B cell (primary cell): Measurements from ENCODE around the gene NPSR1. TPM values are rescaled to one million over a fixed set of nuclear protein-coding genes. Genes with fewer than 3 reads are reported as not detected.

Source experiments
- ATAC-seq: fragments of 200-7000 bp; cut with Tn5 transposase; one replicate; pipeline ENCODE4 v1.10.0; 2021; ENCODE audit warnings: low read depth, mild to moderate bottlenecking, moderate number of reproducible peaks, moderate library complexity
- CTCF ChIA-PET: fragments of 350-600 bp; sonication (Branson Sonifier 250); formaldehyde crosslinking; loops from one replicate; lab custom pipeline; 2021; ENCODE audit warnings: antibody characterized with exemption, inconsistent platforms; lab: Charles Lee
- POLR2A ChIA-PET: fragments of 350-600 bp; sonication (Branson Sonifier 250); formaldehyde crosslinking; loops from one replicate; lab custom pipeline; 2021; ENCODE audit warnings: antibody characterized with exemption; lab: Charles Lee
- DNase-seq: peaks from one replicate; pipeline ENCODE4 v3.0.0; 2013
- H2AFZ ChIP-seq: 2 replicates; pipeline ENCODE4 v1.6.1; 2012; ENCODE audit warnings: mild to moderate bottlenecking, low read depth, low read length; ENCODE audit not compliant: insufficient read depth, poor library complexity, severe bottlenecking
- H3K27ac ChIP-seq, 2 donors: 1 replicate in 1 of 2; 2 replicates in 1 of 2; pipeline ENCODE4 v1.5.1; 2012 to 2013; ENCODE audit warnings: low read length in 2 of 2, mild to moderate bottlenecking in 2 of 2, moderate library complexity in 1 of 2
- H3K27me3 ChIP-seq, 4 experiments: fragments of 200-600 bp in 1 of 4; sonication (generic) in 1 of 4; replicated peaks in 1 of 4; 1 replicate in 2 of 4; 2 replicates in 2 of 4; pipeline versions ENCODE4 v1.6.1 to v1.7.0; 2013 to 2016; ENCODE audit warnings: low read length in 3 of 4, mild to moderate bottlenecking in 2 of 4, mixed read lengths in 1 of 4, moderate library complexity in 1 of 4; ENCODE audit not compliant: insufficient read depth in 4 of 4, control insufficient read depth in 3 of 4; ENCODE audit errors: control extremely low read depth in 1 of 4
- H3K36me3 ChIP-seq, 2 experiments: replicated peaks in 1 of 2; 1 replicate in 1 of 2; 2 replicates in 1 of 2; pipeline versions ENCODE4 v1.6.1 to v1.7.1; 2013; ENCODE audit warnings: low read length in 1 of 2; ENCODE audit not compliant: insufficient read depth in 2 of 2, control insufficient read depth in 1 of 2; ENCODE audit errors: control extremely low read depth in 1 of 2, extremely low read depth in 1 of 2
- H3K4me1 ChIP-seq, 2 donors: fragments of 200-600 bp in 1 of 2; sonication (generic) in 1 of 2; 1 replicate in 1 of 2; 2 replicates in 1 of 2; pipeline versions ENCODE4 v1.5.1 to v1.6.1; 2013 to 2017; ENCODE audit warnings: low read length in 2 of 2; ENCODE audit not compliant: control insufficient read depth in 2 of 2, insufficient read depth in 2 of 2
- H3K4me2 ChIP-seq: replicated peaks from 2 replicates; pipeline ENCODE3; 2012; ENCODE audit warnings: mild to moderate bottlenecking, low read depth, low read length; ENCODE audit not compliant: poor library complexity, severe bottlenecking
- H3K4me3 ChIP-seq, 5 experiments: fragments of 200-600 bp in 1 of 5; sonication (generic) in 1 of 5; 1 replicate in 3 of 5; 2 replicates in 2 of 5; pipeline versions ENCODE4 v1.5.1 to v1.7.0; 2011 to 2016; ENCODE audit warnings: low read length in 4 of 5, mild to moderate bottlenecking in 4 of 5, low read depth in 2 of 5, control low read depth in 1 of 5, moderate library complexity in 1 of 5; ENCODE audit not compliant: insufficient read depth in 1 of 5; ENCODE audit errors: control extremely low read depth in 1 of 5, extremely low read depth in 1 of 5
- H3K79me2 ChIP-seq: fragments of 200-600 bp; sonication (generic); one replicate; pipeline ENCODE4 v1.6.0; 2016; ENCODE audit warnings: low read length; ENCODE audit not compliant: control insufficient read depth, insufficient read depth
- H3K9ac ChIP-seq: fragments of 200-600 bp; sonication (generic); 2 replicates; pipeline ENCODE4 v1.6.1; 2017; ENCODE audit warnings: mild to moderate bottlenecking, low read length, moderate library complexity
- H3K9me3 ChIP-seq, 3 donors: one replicate each; pipeline versions ENCODE4 v1.6.1 to v1.7.1; 2013; ENCODE audit warnings: low read length in 2 of 3; ENCODE audit not compliant: control insufficient read depth in 2 of 3, insufficient read depth in 1 of 3; ENCODE audit errors: control extremely low read depth in 1 of 3
- H4K20me1 ChIP-seq: 2 replicates; pipeline ENCODE4 v1.6.0; 2012; ENCODE audit warnings: mild to moderate bottlenecking, low read length; ENCODE audit not compliant: insufficient read depth, control insufficient read depth, poor library complexity, severe bottlenecking
- H3K27ac Mint-ChIP-seq: one replicate; pipeline ENCODE4 v1.8.0; 2021; ENCODE audit warnings: mixed read lengths
- H3K27me3 Mint-ChIP-seq: one replicate; pipeline ENCODE4 v1.8.0; 2021; ENCODE audit warnings: mixed read lengths
- H3K4me1 Mint-ChIP-seq: one replicate; pipeline ENCODE4 v1.8.0; 2021; ENCODE audit warnings: mixed read lengths
- H3K4me3 Mint-ChIP-seq: one replicate; pipeline ENCODE4 v1.8.0; 2021; ENCODE audit warnings: mixed read lengths
- H3K9me3 Mint-ChIP-seq: one replicate; pipeline ENCODE4 v1.8.0; 2022; ENCODE audit warnings: mixed read lengths; ENCODE audit not compliant: insufficient read depth
- EZH2 ChIP-seq: IDR thresholded peaks from 2 replicates; pipeline ENCODE4 v1.6.1; 2012; ENCODE audit warnings: borderline replicate concordance, low read depth, mild to moderate bottlenecking, moderate library complexity, low read length; ENCODE audit not compliant: insufficient read depth, poor library complexity, severe bottlenecking
- WGBS: methylation state at CpG from one replicate; pipeline ENCODE4 v1.1.5; 2013; ENCODE audit warnings: missing lambda C conversion rate; ENCODE audit not compliant: insufficient coverage; 5-methylcytosine and 5-hydroxymethylcytosine counted together
- intact Hi-C: fragments of 100-400 bp; cut with micrococcal nuclease; formaldehyde crosslinking; loops from one replicate; pipeline ENCODE4 v1.10.0; 2022
- polyA plus RNA-seq: library from polyadenylated mRNA; depleted of rRNA; stranded (reverse); fragments of >200 nt; gene quantifications from 2 replicates; pipeline ENCODE4 v1.2.3, GENCODE V29; 2012
- total RNA-seq, 2 donors: library from RNA; stranded (reverse); fragments of 120-200 nt in 1 of 2; gene quantifications; 1 replicate in 1 of 2; 2 replicates in 1 of 2; pipeline versions ENCODE4 v1.2.3 to v1.2.4, GENCODE V29; 2013 to 2022
- TF ChIP-seq, protein P1 (sequence below): fragments of 200-600 bp; IDR thresholded peaks from one replicate; pipeline ENCODE4 v1.8.0; 2022; ENCODE audit warnings: antibody characterized with exemption, mild to moderate bottlenecking

NPSR1 gene
- total and polyA plus RNA-seq, 2 donors (not counting 1 experiment from before 2014, with no cell fraction given) = not detected

DNA sequence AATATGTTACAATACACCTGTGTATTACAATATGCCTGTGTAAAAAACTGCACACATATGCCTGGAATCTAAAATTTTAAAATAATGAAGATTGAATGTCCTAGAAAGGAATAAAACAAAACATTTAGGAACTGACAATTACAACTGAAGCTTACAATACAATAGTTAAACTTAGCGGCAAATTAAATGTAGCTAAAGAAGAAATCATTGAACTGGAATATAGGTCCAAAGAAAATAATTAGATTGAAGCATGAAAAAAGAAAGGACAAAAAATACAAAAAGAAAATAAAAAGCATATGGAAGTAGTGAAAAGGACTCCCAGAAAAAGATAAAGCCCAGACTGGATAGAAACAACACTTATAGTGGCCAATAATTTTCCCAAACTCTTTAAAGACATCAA is 38.4 kb downstream of the NPSR1 start:
- Mint-ChIP-seq H3K27me3 (no peaks in the 10 kb centered on the region), H3K4me3 (no peak overlapping the region), H3K9me3 (peaks cover 18% of the 10 kb centered on the region), H3K27ac (no peak overlapping the region), H3K4me1 (no peaks in the 10 kb centered on the region)
- Histone ChIP-seq H2AFZ (no peak overlapping the region), H4K20me1 (no peaks in the 10 kb centered on the region), H3K79me2 (no peaks in the 10 kb centered on the region), H3K36me3 (no peaks in the 10 kb centered on the region), H3K4me3 (no peak overlapping the region), H3K4me2 (no peak overlapping the region), H3K9me3 (peaks cover 0 to 6% (median 0%) of the 10 kb centered on the region in 3 donors), H3K27me3 (no peaks in the 10 kb centered on the region), H3K4me1 (no peaks in the 10 kb centered on the region), H3K27ac (no peak overlapping the region), H3K9ac (no peak overlapping the region)
- TF ChIP-seq EZH2 = no peak
- TF ChIP-seq, protein P1, sequence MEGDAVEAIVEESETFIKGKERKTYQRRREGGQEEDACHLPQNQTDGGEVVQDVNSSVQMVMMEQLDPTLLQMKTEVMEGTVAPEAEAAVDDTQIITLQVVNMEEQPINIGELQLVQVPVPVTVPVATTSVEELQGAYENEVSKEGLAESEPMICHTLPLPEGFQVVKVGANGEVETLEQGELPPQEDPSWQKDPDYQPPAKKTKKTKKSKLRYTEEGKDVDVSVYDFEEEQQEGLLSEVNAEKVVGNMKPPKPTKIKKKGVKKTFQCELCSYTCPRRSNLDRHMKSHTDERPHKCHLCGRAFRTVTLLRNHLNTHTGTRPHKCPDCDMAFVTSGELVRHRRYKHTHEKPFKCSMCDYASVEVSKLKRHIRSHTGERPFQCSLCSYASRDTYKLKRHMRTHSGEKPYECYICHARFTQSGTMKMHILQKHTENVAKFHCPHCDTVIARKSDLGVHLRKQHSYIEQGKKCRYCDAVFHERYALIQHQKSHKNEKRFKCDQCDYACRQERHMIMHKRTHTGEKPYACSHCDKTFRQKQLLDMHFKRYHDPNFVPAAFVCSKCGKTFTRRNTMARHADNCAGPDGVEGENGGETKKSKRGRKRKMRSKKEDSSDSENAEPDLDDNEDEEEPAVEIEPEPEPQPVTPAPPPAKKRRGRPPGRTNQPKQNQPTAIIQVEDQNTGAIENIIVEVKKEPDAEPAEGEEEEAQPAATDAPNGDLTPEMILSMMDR = no peak
- intact Hi-C loops = no loop called here
- ChIA-PET CTCF (no interaction called here), POLR2A (no interaction called here)
- DNase-seq = no peak
- no peak for ATAC-seq
- WGBS = no CpG with 5 or more reads among the region's 1 CpG

DNA sequence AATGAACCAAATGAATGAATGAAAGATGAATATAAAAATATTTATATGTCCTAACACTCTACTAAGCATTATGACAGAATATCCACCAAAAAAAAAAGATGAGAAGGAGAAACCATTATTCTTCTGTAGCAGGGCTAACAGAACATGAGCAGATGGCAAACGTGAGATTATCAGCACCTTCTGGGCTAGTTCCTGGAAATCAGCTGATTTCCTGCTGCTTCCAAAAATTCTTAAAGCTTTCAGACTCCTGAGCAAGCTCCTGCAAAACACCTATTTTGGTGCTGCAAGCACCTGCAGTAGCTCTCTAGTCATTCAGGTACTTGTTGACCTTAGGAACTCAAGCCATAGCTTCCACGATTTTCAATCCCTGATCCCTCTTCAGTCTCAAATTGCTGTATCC is 51.8 kb downstream of the NPSR1 start:
- no peak overlapping the region for H3K27ac ChIP-seq
- peaks cover 0 to 5% (median 0%) of the 10 kb centered on the region in 3 donors for H3K9me3 ChIP-seq
- no peak overlapping the region for H3K4me2 ChIP-seq
- no peaks in the 10 kb centered on the region for H4K20me1 ChIP-seq
- TF ChIP-seq, protein P1 = no peak
- TF ChIP-seq EZH2 = no peak
- no peaks in the 10 kb centered on the region for H3K4me1 Mint-ChIP-seq
- no peak overlapping the region for H2AFZ ChIP-seq
- no peaks in the 10 kb centered on the region for H3K27me3 Mint-ChIP-seq
- ChIA-PET CTCF (no interaction called here), POLR2A (no interaction called here)
- no peaks in the 10 kb centered on the region for H3K27me3 ChIP-seq
- ATAC-seq (no peak), DNase-seq (no peak)
- H3K4me3 Mint-ChIP-seq = no peak overlapping the region
- H3K4me1 ChIP-seq = no peaks in the 10 kb centered on the region
- 0% methylated on average over 1 of the region's 2 CpGs for WGBS
- H3K36me3 ChIP-seq = no peaks in the 10 kb centered on the region
- no peak overlapping the region for H3K4me3 ChIP-seq
- H3K79me2 ChIP-seq = no peaks in the 10 kb centered on the region
- H3K9ac ChIP-seq = no peak overlapping the region
- H3K27ac Mint-ChIP-seq = no peak overlapping the region
- intact Hi-C loops = no loop called here
- H3K9me3 Mint-ChIP-seq = no peaks in the 10 kb centered on the region
